ENCODE results near the gene N4BP2L1. TPM values are rescaled to one million over a fixed set of nuclear protein-coding genes. Genes with fewer than 3 reads are reported as not detected.

N4BP2L1 gene
- total RNA-seq, 2 donors from 2014 or later: 17.1 to 31.7 TPM

GRCh38 chr13:32390484-32390883, 37.4 kb downstream of the N4BP2L1 start:
- ATAC-seq (ENCODE audit: insufficient number of reproducible peaks, low FRiP score, low read depth) (no peak), DNase-seq (ENCODE audit: low spot score) (no peak)
- Histone ChIP-seq H3K4me3 (no peak overlapping the region), H3K4me1 (ENCODE audit: control insufficient read depth in 1 of 2, low read depth in 2 of 2) (no peaks in the 10 kb centered on the region), H3K27ac (no peak overlapping the region), H3K9me3 (no peaks in the 10 kb centered on the region), H3K27me3 (replicated peaks; ENCODE audit: insufficient read depth) (no peaks in the 10 kb centered on the region), H3K36me3 (no peaks in the 10 kb centered on the region)
- TF ChIP-seq CTCF (IDR thresholded peaks at IDR 0.05): no peak

GRCh38 chr13:32390048-32390447, 37.9 kb downstream of the N4BP2L1 start:
- Histone ChIP-seq H3K36me3 (no peaks in the 10 kb centered on the region), H3K27ac (no peak overlapping the region), H3K4me3 (no peak overlapping the region), H3K4me1 (ENCODE audit: control insufficient read depth in 1 of 2, low read depth in 2 of 2) (no peaks in the 10 kb centered on the region), H3K9me3 (no peaks in the 10 kb centered on the region), H3K27me3 (replicated peaks; ENCODE audit: insufficient read depth) (no peaks in the 10 kb centered on the region)
- ATAC-seq (ENCODE audit: insufficient number of reproducible peaks, low FRiP score, low read depth): no peak
- no peak for TF ChIP-seq CTCF (IDR thresholded peaks at IDR 0.05)
- no peak for DNase-seq (ENCODE audit: low spot score)

- no peaks in the 10 kb centered on the region for H3K36me3 ChIP-seq
- no peak overlapping the region for H3K4me3 ChIP-seq
- TF ChIP-seq CTCF (IDR thresholded peaks at IDR 0.05): no peak
- no peaks in the 10 kb centered on the region for H3K4me1 ChIP-seq (ENCODE audit: control insufficient read depth in 1 of 2, low read depth in 2 of 2)
- ATAC-seq (ENCODE audit: insufficient number of reproducible peaks, low FRiP score, low read depth) (no peak), DNase-seq (ENCODE audit: low spot score) (no peak)
- no peaks in the 10 kb centered on the region for H3K9me3 ChIP-seq
- no peaks in the 10 kb centered on the region for H3K27me3 ChIP-seq (replicated peaks; ENCODE audit: insufficient read depth)
- no peak overlapping the region for H3K27ac ChIP-seq
Measured at GRCh38 chr13:32385410-32385809, 42.5 kb downstream of the N4BP2L1 start.

- no peak for TF ChIP-seq CTCF (IDR thresholded peaks at IDR 0.05)
- DNase-seq (ENCODE audit: low spot score) (no peak), ATAC-seq (ENCODE audit: insufficient number of reproducible peaks, low FRiP score, low read depth) (no peak)
- Histone ChIP-seq H3K9me3 (no peaks in the 10 kb centered on the region), H3K4me3 (no peak overlapping the region), H3K27me3 (replicated peaks; ENCODE audit: insufficient read depth) (no peaks in the 10 kb centered on the region), H3K4me1 (ENCODE audit: control insufficient read depth in 1 of 2, low read depth in 2 of 2) (no peaks in the 10 kb centered on the region), H3K27ac (no peak overlapping the region), H3K36me3 (no peaks in the 10 kb centered on the region)
Measured at GRCh38 chr13:32384702-32385101, 43.2 kb downstream of the N4BP2L1 start.

- Histone ChIP-seq H3K27me3 (replicated peaks; ENCODE audit: insufficient read depth) (no peaks in the 10 kb centered on the region), H3K36me3 (no peaks in the 10 kb centered on the region), H3K4me3 (no peak overlapping the region), H3K9me3 (no peaks in the 10 kb centered on the region), H3K27ac (no peak overlapping the region), H3K4me1 (ENCODE audit: control insufficient read depth in 1 of 2, low read depth in 2 of 2) (no peaks in the 10 kb centered on the region)
- ATAC-seq (ENCODE audit: insufficient number of reproducible peaks, low FRiP score, low read depth): no peak
- TF ChIP-seq CTCF (IDR thresholded peaks at IDR 0.05): no peak
- no peak for DNase-seq (ENCODE audit: low spot score)
Measured at GRCh38 chr13:32383836-32384618, 43.9 kb downstream of the N4BP2L1 start.
